Upper lobe of right lung (tissue), 1 donor: ENCODE measurements around the gene HP1BP3. TPM values are rescaled to one million over a fixed set of nuclear protein-coding genes. Genes with fewer than 3 reads are reported as not detected.

ENCODE experiments used
- ATAC-seq: fragments of 200-7000 bp; cut with Tn5 transposase; one replicate; pipeline ENCODE4 v1.9.1; 2020; ENCODE audit warnings: mild to moderate bottlenecking, moderate library complexity
- DNase-seq: peaks from one replicate; pipeline ENCODE4 v3.0.0-alpha.2; 2020
- H3K27ac ChIP-seq: fragments of 200-600 bp; one replicate; pipeline ENCODE4 v1.8.0; 2022
- H3K27me3 ChIP-seq: fragments of 200-600 bp; one replicate; pipeline ENCODE4 v1.8.0; 2022; ENCODE audit warnings: mild to moderate bottlenecking
- H3K36me3 ChIP-seq: fragments of 200-600 bp; one replicate; pipeline ENCODE4 v1.8.0; 2022
- H3K4me1 ChIP-seq: fragments of 200-600 bp; one replicate; pipeline ENCODE4 v1.8.0; 2022
- H3K4me3 ChIP-seq: fragments of 200-600 bp; one replicate; pipeline ENCODE4 v1.8.0; 2022; ENCODE audit warnings: mild to moderate bottlenecking
- H3K9me3 ChIP-seq: fragments of 200-600 bp; one replicate; pipeline ENCODE4 v1.8.0; 2022
- CTCF ChIP-seq: fragments of 200-600 bp; IDR thresholded peaks from one replicate; pipeline ENCODE4 v1.8.0; 2022; ENCODE audit warnings: antibody characterized with exemption
- intact Hi-C: fragments of 100-400 bp; cut with DNase I; formaldehyde crosslinking; loops from one replicate; pipeline ENCODE4 v1.11.0; 2022
- total RNA-seq: library from RNA; stranded (reverse); fragmentation: NEBNext Ultra II Directional; extraction: Animal tissue kit (Norgen Biotek cat#: 25700); gene quantifications from one replicate; pipeline ENCODE4 v1.2.1, GENCODE V29; 2021
- donor health status: DM: no; HTN: yes; CAD: no; lungs with severe emphysema.

Gene HP1BP3
- total RNA-seq, 1 donor from 2014 or later = 249 TPM

DNA sequence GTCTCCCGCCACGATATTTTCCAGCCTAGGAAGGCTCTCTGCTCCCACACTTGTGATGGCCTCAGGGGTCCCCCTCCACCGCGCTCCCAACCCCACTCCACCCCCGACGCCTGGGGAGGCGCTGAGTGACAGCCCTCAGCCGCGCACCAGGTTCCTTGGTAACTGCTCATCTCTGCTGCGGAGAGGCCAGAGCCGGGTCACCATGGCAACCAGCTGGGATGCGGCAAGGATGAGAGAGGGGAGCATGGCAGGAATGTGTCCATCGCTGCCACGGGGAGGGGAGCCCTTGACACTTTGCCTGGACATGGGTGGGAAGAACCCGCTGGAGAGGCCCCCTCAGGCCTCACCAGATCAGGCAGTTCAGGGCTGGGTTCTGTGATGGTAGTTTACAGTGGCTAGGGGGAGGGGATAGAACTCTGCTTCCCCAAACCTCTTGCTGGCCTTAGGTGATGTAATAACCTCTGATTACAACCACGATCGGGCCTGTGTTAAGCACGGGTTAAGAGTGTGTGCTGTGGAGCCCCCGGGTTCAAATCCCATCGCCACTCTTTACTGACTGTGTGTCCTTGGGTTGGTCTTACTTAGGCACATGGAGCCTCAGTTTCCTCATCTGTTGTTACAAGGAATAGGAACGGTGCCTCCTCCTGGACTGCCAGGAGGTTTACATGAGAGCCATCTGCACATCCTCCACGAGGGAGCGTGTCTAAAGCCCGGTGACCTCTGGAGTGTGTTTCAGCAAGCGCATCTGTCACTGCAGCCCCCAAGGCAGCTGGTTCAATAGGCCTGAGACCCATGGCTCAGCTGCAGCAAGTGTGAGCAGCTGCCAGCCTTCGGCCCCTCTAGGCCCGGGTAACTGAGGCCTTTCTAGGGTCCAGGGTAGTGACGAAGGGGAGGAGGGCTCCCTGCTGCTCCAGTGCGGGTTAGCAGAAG is 75.6 kb downstream of the HP1BP3 start:
- H3K4me1 ChIP-seq = no peaks in the 10 kb centered on the region
- DNase-seq (no peak), ATAC-seq (no peak)
- H3K27ac ChIP-seq = no peak overlapping the region
- peaks cover 25% of the 10 kb centered on the region for H3K27me3 ChIP-seq
- H3K9me3 ChIP-seq = no peaks in the 10 kb centered on the region
- TF ChIP-seq CTCF = no peak
- no peak overlapping the region for H3K4me3 ChIP-seq
- intact Hi-C loops = no loop called here
- H3K36me3 ChIP-seq = no peaks in the 10 kb centered on the region

GRCh38 chr1:20710469-20711284 is 76.4 kb downstream of the HP1BP3 start:
- H3K4me3 ChIP-seq = no peak overlapping the region
- intact Hi-C loops = no loop called here
- H3K9me3 ChIP-seq = no peaks in the 10 kb centered on the region
- peaks cover 18% of the 10 kb centered on the region for H3K27me3 ChIP-seq
- no peak for ATAC-seq
- H3K27ac ChIP-seq = no peak overlapping the region
- no peak for DNase-seq
- H3K36me3 ChIP-seq = no peaks in the 10 kb centered on the region
- no peaks in the 10 kb centered on the region for H3K4me1 ChIP-seq
- TF ChIP-seq CTCF = no peak

- H3K36me3 ChIP-seq = no peaks in the 10 kb centered on the region
- DNase-seq (peak; percentile 46), ATAC-seq (no peak)
- H3K27ac ChIP-seq = no peak overlapping the region
- no peaks in the 10 kb centered on the region for H3K4me1 ChIP-seq
- no peak overlapping the region for H3K4me3 ChIP-seq
- no peak for TF ChIP-seq CTCF
- H3K27me3 ChIP-seq = peaks cover 10% of the 10 kb centered on the region
- no peaks in the 10 kb centered on the region for H3K9me3 ChIP-seq
- intact Hi-C loops = no loop called here
Measured at GRCh38 chr1:20709868-20710267, 77.2 kb downstream of the HP1BP3 start.

- no peak for DNase-seq
- Histone ChIP-seq H3K4me3 (no peak overlapping the region), H3K27ac (no peak overlapping the region), H3K36me3 (no peaks in the 10 kb centered on the region), H3K4me1 (no peaks in the 10 kb centered on the region), H3K27me3 (peaks cover 9% of the 10 kb centered on the region), H3K9me3 (no peaks in the 10 kb centered on the region)
- ATAC-seq = no peak
- no peak for TF ChIP-seq CTCF
- intact Hi-C loops = no loop called here
Measured at GRCh38 chr1:20708891-20709290, 78.2 kb downstream of the HP1BP3 start.

DNA sequence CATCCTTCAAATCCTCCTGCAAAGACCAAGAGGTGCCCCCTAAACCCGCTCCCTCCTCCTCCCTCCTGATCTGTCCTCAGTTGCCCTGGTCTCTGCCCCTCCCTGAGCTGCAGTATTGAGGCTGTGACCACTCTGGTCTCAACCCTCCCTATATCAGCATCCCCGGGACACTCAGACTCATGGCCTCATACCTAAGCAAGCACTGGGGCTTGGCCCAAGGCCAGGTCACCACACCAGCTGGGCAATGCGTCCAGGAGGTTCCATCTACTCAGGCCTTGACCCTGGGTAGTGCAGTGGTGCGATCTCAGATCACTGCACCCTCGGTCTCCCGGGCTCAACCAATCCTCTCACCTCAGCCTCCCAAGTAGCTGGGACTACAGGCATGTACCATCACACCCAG is 79.0 kb downstream of the HP1BP3 start:
- no peaks in the 10 kb centered on the region for H3K9me3 ChIP-seq
- no peaks in the 10 kb centered on the region for H3K4me1 ChIP-seq
- ATAC-seq (no peak), DNase-seq (no peak)
- no peak overlapping the region for H3K4me3 ChIP-seq
- no peak for TF ChIP-seq CTCF
- no peak overlapping the region for H3K27ac ChIP-seq
- intact Hi-C loops = no loop called here
- H3K27me3 ChIP-seq = peaks cover 9% of the 10 kb centered on the region
- H3K36me3 ChIP-seq = no peaks in the 10 kb centered on the region
